CD4-positive, alpha-beta T cell (primary cell): ENCODE results near the gene MCM9. TPM values are rescaled to one million over a fixed set of nuclear protein-coding genes. Genes with fewer than 3 reads are reported as not detected.

Source experiments
- ATAC-seq: fragments of 200-7000 bp; cut with Tn5 transposase; one replicate; pipeline ENCODE4 v1.10.0; 2022; ENCODE audit warnings: mild to moderate bottlenecking; ENCODE audit not compliant: poor library complexity
- CTCF ChIA-PET: fragments of 350-600 bp; sonication (Branson Sonifier 250); formaldehyde crosslinking; loops from one replicate; lab custom pipeline; 2021; ENCODE audit warnings: antibody characterized with exemption, inconsistent platforms; lab: Charles Lee
- POLR2A ChIA-PET: fragments of 350-600 bp; sonication (Branson Sonifier 250); formaldehyde crosslinking; loops from one replicate; lab custom pipeline; 2021; ENCODE audit warnings: antibody characterized with exemption, inconsistent platforms; lab: Charles Lee
- DNase-seq, 14 experiments: peaks; one replicate each; pipeline ENCODE4 v3.0.0-alpha.2; 2013 to 2020; ENCODE audit warnings: mixed read lengths in 2 of 14
- H3K27ac ChIP-seq, 2 donors: one replicate each; pipeline versions ENCODE4 v1.5.1 to v1.7.0; 2013; ENCODE audit warnings: low read length in 2 of 2, low read depth in 1 of 2, mild to moderate bottlenecking in 1 of 2
- H3K27me3 ChIP-seq, 2 experiments: 1 replicate in 1 of 2; 2 replicates in 1 of 2; pipeline versions ENCODE4 v1.6.1 to v1.7.0; 2013; ENCODE audit warnings: low read length in 2 of 2, control low read depth in 1 of 2, mild to moderate bottlenecking in 1 of 2, moderate library complexity in 1 of 2; ENCODE audit not compliant: insufficient read depth in 2 of 2, control insufficient read depth in 1 of 2
- H3K36me3 ChIP-seq: one replicate; pipeline ENCODE4 v1.6.1; 2013; ENCODE audit warnings: low read length, control low read depth; ENCODE audit not compliant: insufficient read depth
- H3K4me1 ChIP-seq: one replicate; pipeline ENCODE4 v1.6.1; 2013; ENCODE audit warnings: low read length, control low read depth; ENCODE audit not compliant: insufficient read depth
- H3K4me3 ChIP-seq: one replicate; pipeline ENCODE4 v1.5.1; 2013; ENCODE audit warnings: mild to moderate bottlenecking, low read length, moderate library complexity
- H3K9me3 ChIP-seq, 2 experiments: 1 replicate in 1 of 2; 2 replicates in 1 of 2; pipeline versions ENCODE4 v1.6.1 to v1.7.0; 2013; ENCODE audit warnings: low read length in 2 of 2, mild to moderate bottlenecking in 2 of 2, control low read depth in 1 of 2, moderate library complexity in 1 of 2; ENCODE audit not compliant: control insufficient read depth in 1 of 2, insufficient read depth in 1 of 2
- H3K27ac Mint-ChIP-seq: one replicate; pipeline ENCODE4 v1.8.0; 2020; ENCODE audit warnings: mixed read lengths
- H3K27me3 Mint-ChIP-seq: one replicate; pipeline ENCODE4 v1.8.0; 2021; ENCODE audit warnings: mixed read lengths
- H3K36me3 Mint-ChIP-seq: one replicate; pipeline ENCODE4 v1.8.0; 2021; ENCODE audit warnings: low read depth, mixed read lengths
- H3K4me1 Mint-ChIP-seq: one replicate; pipeline ENCODE4 v1.8.0; 2021; ENCODE audit warnings: low read depth, mixed read lengths
- H3K4me3 Mint-ChIP-seq: one replicate; pipeline ENCODE4 v1.8.0; 2020; ENCODE audit warnings: mild to moderate bottlenecking, mixed read lengths
- H3K9me3 Mint-ChIP-seq: one replicate; pipeline ENCODE4 v1.8.0; 2020; ENCODE audit warnings: mixed read lengths
- CTCF ChIP-seq: fragments of 200-600 bp; IDR thresholded peaks from one replicate; pipeline ENCODE4 v1.8.0; 2022; ENCODE audit warnings: antibody characterized with exemption, mild to moderate bottlenecking
- intact Hi-C, 2 experiments: fragments of 100-400 bp; cut with DNase I in 1 of 2; cut with micrococcal nuclease in 1 of 2; formaldehyde crosslinking; loops; one replicate each; pipeline versions ENCODE4 v1.15.1 to v1.9.0; 2023 to 2025; cut with DNase I, micrococcal nuclease
- total RNA-seq, 174 experiments: library from RNA in 2 of 174; stranded (reverse) in 2 of 174; gene quantifications; one replicate each; pipeline ENCODE4 v1.2.3 and lab custom pipeline; 2021 to 2026

The MCM9 gene
- total RNA-seq, 2 experiments from 2014 or later: 25.5 TPM

DNA sequence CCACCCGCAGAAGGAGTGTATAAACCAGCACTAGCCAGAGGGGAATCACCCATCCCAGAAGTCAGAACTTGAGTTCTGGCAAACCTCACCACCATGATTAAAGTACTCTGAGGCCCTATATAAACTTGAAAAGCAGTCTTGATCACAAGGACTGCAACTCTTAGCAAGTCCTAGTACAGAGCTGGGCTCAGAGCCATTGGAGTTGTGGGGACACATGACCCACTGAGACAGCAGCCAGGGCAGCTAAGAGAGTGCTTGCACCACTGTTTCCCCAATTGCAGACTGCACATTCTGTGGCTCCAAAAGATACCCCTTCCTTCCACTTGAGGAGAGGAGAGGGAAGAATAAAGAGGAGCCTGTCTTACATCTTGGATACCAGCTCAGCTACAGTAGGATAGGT, 4.7 kb upstream of the MCM9 start:
- no peaks in the 10 kb centered on the region for H3K27me3 Mint-ChIP-seq
- DNase-seq (no peak), ATAC-seq (no peak)
- peaks cover 0 to 4% of the 10 kb centered on the region in 2 experiments for H3K9me3 ChIP-seq
- H3K27ac ChIP-seq: no peak overlapping the region
- CTCF ChIA-PET: no interaction called here
- peaks cover 25% of the 10 kb centered on the region for H3K36me3 Mint-ChIP-seq
- H3K9me3 Mint-ChIP-seq: peaks cover 7% of the 10 kb centered on the region
- no peak overlapping the region for H3K4me3 Mint-ChIP-seq
- no peaks in the 10 kb centered on the region for H3K27me3 ChIP-seq
- peaks cover 15% of the 10 kb centered on the region for H3K4me1 ChIP-seq
- H3K4me3 ChIP-seq: no peak overlapping the region
- H3K4me1 Mint-ChIP-seq: peaks cover 22% of the 10 kb centered on the region
- no peaks in the 10 kb centered on the region for H3K36me3 ChIP-seq
- intact Hi-C loops: loop anchor here in 1 of 2 experiments (10.0 kb wide), 1 partner anchor 405 kb away; the partner anchor contains the start of gene MAN1A1
- TF ChIP-seq CTCF: no peak
- no peak overlapping the region for H3K27ac Mint-ChIP-seq
- POLR2A ChIA-PET: no interaction called here

- Histone ChIP-seq H3K4me1 (peaks cover 19% of the 10 kb centered on the region), H3K9me3 (no peaks in the 10 kb centered on the region), H3K36me3 (peaks cover 11% of the 10 kb centered on the region), H3K27me3 (no peaks in the 10 kb centered on the region), H3K27ac (no peak overlapping the region), H3K4me3 (no peak overlapping the region)
- ChIA-PET POLR2A (interaction anchor here (0.8 to 3.4 kb wide), 4 partner anchors 41 to 368 kb away, joined by 3 to 55 read pairs (median 10); partner anchors contain the start of genes ASF1A, CEP85L and FAM184A), CTCF (no interaction called here)
- Mint-ChIP-seq H3K4me3 (peak overlapping the region; percentile 91), H3K36me3 (peaks cover 32% of the 10 kb centered on the region), H3K27ac (peak overlapping the region; percentile 88), H3K4me1 (peaks cover 47% of the 10 kb centered on the region), H3K9me3 (no peaks in the 10 kb centered on the region), H3K27me3 (no peaks in the 10 kb centered on the region)
- intact Hi-C loops: loop anchor here (2.0 to 10.0 kb wide), 2 partner anchors 41 to 409 kb away; partner anchors contain the start of genes ASF1A (in 1 of the 2) and MAN1A1 (in 1 of the 2)
- DNase-seq (peak in 1 of 14 experiments; percentile 15), ATAC-seq (no peak)
- TF ChIP-seq CTCF: no peak
These were observed 1.2 kb upstream of the MCM9 start for GRCh38 chr6:118935978-118936703.

DNA sequence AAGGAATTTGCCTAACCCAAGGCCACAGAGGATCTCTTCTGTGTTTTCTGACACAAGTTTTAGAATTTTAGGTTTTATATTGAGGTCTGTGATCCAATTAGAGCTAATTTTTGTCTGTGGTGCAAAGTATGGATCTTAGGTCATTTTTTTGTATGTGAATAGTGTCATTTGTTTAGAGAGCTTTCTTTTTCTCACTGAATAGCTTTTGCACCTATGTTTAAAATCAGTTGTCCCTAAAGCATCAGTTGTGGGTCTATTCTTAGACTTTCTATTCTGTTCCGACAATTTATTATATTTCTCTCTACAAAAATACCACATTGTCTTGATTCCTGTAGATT, 341 bp upstream of the MCM9 start:
- Histone ChIP-seq H3K36me3 (peaks cover 19% of the 10 kb centered on the region), H3K27me3 (no peaks in the 10 kb centered on the region), H3K4me3 (peak overlapping the region; percentile 92), H3K9me3 (no peaks in the 10 kb centered on the region), H3K27ac (peak overlapping the region; percentile 41 to 44), H3K4me1 (peaks cover 19% of the 10 kb centered on the region)
- DNase-seq: no peak
- CTCF ChIA-PET: interaction anchor here (1.3 to 2.3 kb wide), 2 partner anchors 39 to 143 kb away, joined by 3 to 9 read pairs; no protein-coding TSS in a partner anchor
- no peaks in the 10 kb centered on the region for H3K9me3 Mint-ChIP-seq
- POLR2A ChIA-PET: interaction anchor here (0.8 to 3.4 kb wide), 10 partner anchors 40 to 367 kb away, joined by 3 to 55 read pairs (median 4); partner anchors contain the start of genes ASF1A, CEP85L and FAM184A
- H3K27me3 Mint-ChIP-seq: no peaks in the 10 kb centered on the region
- peak overlapping the region; percentile 91 for H3K4me3 Mint-ChIP-seq
- intact Hi-C loops: loop anchor here (2.0 to 10.0 kb wide), 2 partner anchors 40 to 410 kb away; partner anchors contain the start of genes ASF1A (in 1 of the 2) and MAN1A1 (in 1 of the 2)
- TF ChIP-seq CTCF: no peak
- ATAC-seq: no peak
- H3K36me3 Mint-ChIP-seq: peaks cover 40% of the 10 kb centered on the region
- peak overlapping the region; percentile 88 for H3K27ac Mint-ChIP-seq
- H3K4me1 Mint-ChIP-seq: peaks cover 53% of the 10 kb centered on the region
